Muscle of leg (tissue), 11 donors: ENCODE data around the gene RHBDD3. TPM values are rescaled to one million over a fixed set of nuclear protein-coding genes. Genes with fewer than 3 reads are reported as not detected.
"Not testable (repeated sequence)": the region's sequence is repeated elsewhere in the genome, so short reads cannot be mapped to it uniquely, and the experiment has no call there.

ENCODE experiments used
- DNase-seq: peaks from one replicate; pipeline ENCODE4 v3.0.0; 2013
- H3K27ac ChIP-seq: one replicate; pipeline ENCODE4 v1.5.1; 2013; ENCODE audit warnings: mild to moderate bottlenecking, low read length, control low read depth
- H3K27me3 ChIP-seq: one replicate; pipeline ENCODE4 v1.6.1; 2013; ENCODE audit warnings: low read length; ENCODE audit not compliant: control insufficient read depth, insufficient read depth
- H3K36me3 ChIP-seq: one replicate; pipeline ENCODE4 v1.6.1; 2013; ENCODE audit warnings: low read length; ENCODE audit not compliant: control insufficient read depth, insufficient read depth
- H3K4me1 ChIP-seq: one replicate; pipeline ENCODE4 v1.6.1; 2013; ENCODE audit warnings: low read length; ENCODE audit not compliant: control insufficient read depth, insufficient read depth
- H3K4me3 ChIP-seq: one replicate; pipeline ENCODE4 v1.5.1; 2013; ENCODE audit warnings: low read length, control low read depth
- H3K9me3 ChIP-seq: replicated peaks from 2 replicates; pipeline ENCODE4 v1.6.1; 2013; ENCODE audit warnings: low read depth, low read length; ENCODE audit not compliant: control insufficient read depth
- WGBS: methylation state at CpG from one replicate; pipeline ENCODE4 v1.1.5; 2013; ENCODE audit warnings: missing lambda C conversion rate; ENCODE audit not compliant: insufficient coverage; 5-methylcytosine and 5-hydroxymethylcytosine counted together
- polyA plus RNA-seq, 8 donors: library from polyadenylated mRNA; unstranded; fragments of 120-200 nt; gene quantifications; one replicate each; pipeline versions ENCODE4 v1.2.1 to v1.2.3, GENCODE V29; 2013; ENCODE audit warnings: inconsistent platforms in 1 of 8, low replicate concordance in 1 of 8; ENCODE audit not compliant: insufficient read length in 8 of 8, insufficient read depth in 1 of 8
- total RNA-seq: library from RNA; stranded (reverse); fragments of 120-200 nt; gene quantifications from one replicate; pipeline ENCODE4 v1.2.4, GENCODE V29; 2013

Gene RHBDD3
- total and polyA plus RNA-seq, 9 donors = 22.4 to 32.9 (median 27.8) TPM

- Histone ChIP-seq H3K4me1 (no peaks in the 10 kb centered on the region), H3K27me3 (no peaks in the 10 kb centered on the region), H3K36me3 (peaks cover 3% of the 10 kb centered on the region), H3K9me3 (no peaks in the 10 kb centered on the region), H3K4me3 (no peak overlapping the region), H3K27ac (no peak overlapping the region)
- no peak for DNase-seq
- WGBS = 77% methylated on average over 9 of the region's 10 CpGs
Observed at GRCh38 chr22:29251981-29252911, 15.5 kb downstream of the RHBDD3 start.

- 83% methylated on average over 2 of the region's 5 CpGs for WGBS
- Histone ChIP-seq H3K27me3 (no peaks in the 10 kb centered on the region), H3K36me3 (no peaks in the 10 kb centered on the region), H3K4me3 (no peak overlapping the region), H3K9me3 (no peaks in the 10 kb centered on the region), H3K4me1 (no peaks in the 10 kb centered on the region), H3K27ac (no peak overlapping the region)
- no peak for DNase-seq
Observed at GRCh38 chr22:29251265-29251664, 16.5 kb downstream of the RHBDD3 start.

- not testable (repeated sequence) for H3K9me3 ChIP-seq, H3K36me3 ChIP-seq, H3K4me3 ChIP-seq, H3K4me1 ChIP-seq, H3K27ac ChIP-seq, H3K27me3 ChIP-seq, DNase-seq
- 95% methylated on average over 3 of the region's 10 CpGs for WGBS
Observed at GRCh38 chr22:29247891-29248290, 19.9 kb downstream of the RHBDD3 start.

- H3K9me3 ChIP-seq = peaks cover 11% of the 10 kb centered on the region
- DNase-seq = peak; percentile 74
- no peaks in the 10 kb centered on the region for H3K4me1 ChIP-seq
- 45% methylated on average over 9 of the region's 11 CpGs for WGBS
- H3K4me3 ChIP-seq = no peak overlapping the region
- no peak overlapping the region for H3K27ac ChIP-seq
- H3K36me3 ChIP-seq = peaks cover 7% of the 10 kb centered on the region
- H3K27me3 ChIP-seq = no peaks in the 10 kb centered on the region
Observed at GRCh38 chr22:29245626-29246385, 22.0 kb downstream of the RHBDD3 start.

- no peak for DNase-seq
- Histone ChIP-seq H3K9me3 (peaks cover 11% of the 10 kb centered on the region), H3K27me3 (no peaks in the 10 kb centered on the region), H3K4me1 (no peaks in the 10 kb centered on the region), H3K36me3 (peaks cover 7% of the 10 kb centered on the region), H3K27ac (no peak overlapping the region), H3K4me3 (no peak overlapping the region)
- WGBS = 82% methylated on average over 4 of the region's 7 CpGs
Observed at GRCh38 chr22:29244785-29245625, 22.8 kb downstream of the RHBDD3 start.

GRCh38 chr22:29243874-29244446 lies 23.8 kb downstream of the RHBDD3 start:
- peaks cover 14% of the 10 kb centered on the region for H3K9me3 ChIP-seq
- WGBS = 100% methylated on average over 1 of the region's 11 CpGs

GRCh38 chr22:29240481-29240880 lies 27.3 kb downstream of the RHBDD3 start:
- not testable (repeated sequence) for H3K27ac ChIP-seq, H3K4me3 ChIP-seq, H3K36me3 ChIP-seq, H3K27me3 ChIP-seq, H3K4me1 ChIP-seq, DNase-seq
- H3K9me3 ChIP-seq = peaks cover 14% of the 10 kb centered on the region
- 49% methylated on average over 7 of the region's 9 CpGs for WGBS

More at GRCh38 chr22:29243874-29244446, 23.8 kb downstream of the RHBDD3 start:
- Histone ChIP-seq H3K4me3 (no peak overlapping the region), H3K27ac (no peak overlapping the region), H3K27me3 (no peaks in the 10 kb centered on the region), H3K4me1 (no peaks in the 10 kb centered on the region), H3K36me3 (peaks cover 7% of the 10 kb centered on the region)
- no peak for DNase-seq

GRCh38 chr22:29233277-29233877 lies 34.4 kb downstream of the RHBDD3 start:
- no peak for DNase-seq
- H3K36me3 ChIP-seq = peaks cover 3% of the 10 kb centered on the region
- WGBS = 75% methylated on average over 1 of the region's 1 CpG
- no peak overlapping the region for H3K27ac ChIP-seq
- peaks cover 8% of the 10 kb centered on the region for H3K4me1 ChIP-seq
- H3K9me3 ChIP-seq = peaks cover 5% of the 10 kb centered on the region
- H3K27me3 ChIP-seq = no peaks in the 10 kb centered on the region
- no peak overlapping the region for H3K4me3 ChIP-seq
